Measurements from ENCODE around the gene ASAP2.

ASAP2 gene

GRCh38 chr2:9346885-9347284 is 140.3 kb downstream of the ASAP2 start:
- CTCF ChIA-PET, result interaction anchor here (0.9 to 2.1 kb wide), 3 partner anchors 12 to 204 kb away, joined by 3 to 7 read pairs (median 3); no protein-coding TSS in a partner anchor
- DNase-seq (ENCODE audit: low read depth, low spot score), result no peak
- H3K4me3 ChIP-seq (ENCODE audit: low read depth, low read length), result no peak overlapping the region
- POLR2A ChIA-PET, result no interaction called here
- no peak for TF ChIP-seq CTCF (IDR thresholded peaks at IDR 0.05; ENCODE audit: insufficient read depth, low read length, missing control alignments)

- CTCF ChIA-PET, result interaction anchor here (0.9 to 2.1 kb wide), 5 partner anchors 9 to 205 kb away, joined by 3 to 7 read pairs (median 3); no protein-coding TSS in a partner anchor
- no peak for DNase-seq (ENCODE audit: low read depth, low spot score)
- no peak overlapping the region for H3K4me3 ChIP-seq (ENCODE audit: low read depth, low read length)
- POLR2A ChIA-PET, result interaction anchor here (0.6 kb wide), 1 partner anchor 10 kb away, joined by 3 read pairs; no protein-coding TSS in a partner anchor
- TF ChIP-seq CTCF (IDR thresholded peaks at IDR 0.05; ENCODE audit: insufficient read depth, low read length, missing control alignments), result no peak
These were observed 140.8 kb downstream of the ASAP2 start for GRCh38 chr2:9347411-9347881.

DNA sequence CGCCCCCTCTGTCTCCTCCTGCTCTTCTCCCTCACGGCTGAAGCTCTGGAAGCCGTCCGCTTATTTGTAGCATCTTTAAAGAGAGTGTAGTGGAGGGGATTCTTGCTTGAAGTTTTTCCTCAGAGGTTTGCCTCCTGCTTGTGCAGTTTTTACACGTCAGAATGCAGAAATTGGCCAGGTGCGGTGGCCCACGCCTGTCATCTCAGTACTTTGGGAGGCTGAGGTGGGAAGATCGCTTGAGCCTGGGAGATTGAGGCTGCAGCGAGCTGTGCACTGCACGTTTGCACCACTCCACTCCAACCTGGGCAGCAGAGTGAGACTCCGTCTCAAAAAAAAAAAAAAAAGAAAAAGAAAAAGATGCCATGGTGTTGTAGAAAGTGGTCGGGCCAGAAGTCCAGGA is 147.7 kb downstream of the ASAP2 start:
- ChIA-PET POLR2A (no interaction called here), CTCF (no interaction called here)
- DNase-seq (ENCODE audit: low read depth, low spot score), result no peak
- H3K4me3 ChIP-seq (ENCODE audit: low read depth, low read length), result no peak overlapping the region
- TF ChIP-seq CTCF (IDR thresholded peaks at IDR 0.05; ENCODE audit: insufficient read depth, low read length, missing control alignments), result no peak

DNA sequence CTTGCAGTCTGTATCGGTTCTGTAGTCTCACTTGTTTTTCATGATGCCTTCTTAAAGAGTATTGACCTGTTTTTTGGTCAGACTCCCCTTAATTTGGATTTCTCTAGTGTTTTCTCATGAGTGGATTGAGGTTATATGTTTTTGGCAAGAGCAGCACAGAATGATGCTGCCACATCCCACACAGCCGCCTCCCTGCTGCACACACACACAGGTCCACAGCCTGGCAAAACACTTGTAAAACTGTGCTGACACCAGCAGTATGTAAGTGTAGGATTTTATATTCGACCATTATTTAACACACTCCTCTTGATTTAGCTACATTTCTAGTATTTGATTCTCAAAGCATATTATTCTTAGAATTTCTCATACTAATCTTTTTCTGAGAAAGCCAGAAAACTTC is 148.7 kb downstream of the ASAP2 start:
- H3K4me3 ChIP-seq (ENCODE audit: low read depth, low read length), result no peak overlapping the region
- CTCF ChIA-PET, result interaction anchor here (1.7 kb wide), 1 partner anchor 21 kb away, joined by 5 read pairs; no protein-coding TSS in a partner anchor
- POLR2A ChIA-PET, result no interaction called here
- DNase-seq (ENCODE audit: low read depth, low spot score), result no peak
- TF ChIP-seq CTCF (IDR thresholded peaks at IDR 0.05; ENCODE audit: insufficient read depth, low read length, missing control alignments), result no peak

DNA sequence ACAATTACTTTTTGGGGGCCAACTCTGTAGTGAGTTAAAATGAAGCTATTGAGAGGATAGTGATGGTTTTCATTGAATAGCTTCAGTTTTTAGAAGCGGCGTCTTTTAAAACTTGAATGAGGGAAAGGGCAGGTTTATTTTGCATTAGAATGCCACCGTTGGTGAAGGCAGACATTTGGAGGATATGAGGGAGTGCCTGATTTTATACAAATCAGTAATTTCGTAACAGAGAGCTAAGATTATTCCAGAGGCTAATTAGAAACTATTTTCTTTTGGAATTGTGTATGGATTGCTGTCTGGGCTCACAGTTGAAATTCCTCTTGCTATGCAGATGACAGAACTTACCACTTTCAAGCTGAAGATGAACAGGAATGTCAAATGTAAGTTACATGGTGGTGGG is 149.1 kb downstream of the ASAP2 start:
- DNase-seq (ENCODE audit: low read depth, low spot score), result no peak
- no peak overlapping the region for H3K4me3 ChIP-seq (ENCODE audit: low read depth, low read length)
- ChIA-PET CTCF (interaction anchor here (0.7 to 1.7 kb wide), 4 partner anchors 9 to 213 kb away, joined by 3 to 9 read pairs (median 5); no protein-coding TSS in a partner anchor), POLR2A (no interaction called here)
- TF ChIP-seq CTCF (IDR thresholded peaks at IDR 0.05; ENCODE audit: insufficient read depth, low read length, missing control alignments), result no peak

GRCh38 chr2:9356261-9356660 is 149.6 kb downstream of the ASAP2 start:
- H3K4me3 ChIP-seq (ENCODE audit: low read depth, low read length), result no peak overlapping the region
- no peak for DNase-seq (ENCODE audit: low read depth, low spot score)
- CTCF ChIA-PET, result interaction anchor here (0.7 to 1.7 kb wide), 5 partner anchors 8 to 214 kb away, joined by 3 to 9 read pairs (median 5); partner anchors contain the start of gene ASAP2
- TF ChIP-seq CTCF (IDR thresholded peaks at IDR 0.05; ENCODE audit: insufficient read depth, low read length, missing control alignments), result no peak
- POLR2A ChIA-PET, result no interaction called here
